HEK293 (cell line): Measurements from ENCODE around the gene PPP1R10.

ENCODE experiments used
- CTCF ChIA-PET: fragments of 350-600 bp; formaldehyde crosslinking; extraction: SDS; loops from one replicate; lab custom pipeline; 2021; ENCODE audit warnings: antibody characterized with exemption; lab: Yijun Ruan, JAX
- POLR2A ChIA-PET: fragments of 300-600 bp; formaldehyde crosslinking; extraction: SDS; loops from one replicate; lab custom pipeline; 2020; ENCODE audit warnings: antibody characterized with exemption, inconsistent platforms; lab: Yijun Ruan, JAX
- H3K27ac ChIP-seq: fragments of 200-500 bp; sonication (Bioruptor generic); 2 replicates; pipeline ENCODE4 v1.5.1; 2014; ENCODE audit warnings: low read depth, low read length, control low read depth, inconsistent platforms; ENCODE audit errors: extremely low read depth
- H3K36me3 ChIP-seq, 2 experiments: fragments of 200-500 bp in 1 of 2; sonication (Bioruptor generic) in 1 of 2; 1 replicate in 1 of 2; 2 replicates in 1 of 2; pipeline ENCODE4 v1.5.1; 2014 to 2017; ENCODE audit warnings: inconsistent platforms in 2 of 2, low read length in 2 of 2; ENCODE audit not compliant: control insufficient read depth in 2 of 2, insufficient read depth in 1 of 2
- H3K4me1 ChIP-seq: fragments of 200-500 bp; sonication (Bioruptor generic); 2 replicates; pipeline ENCODE4 v1.5.1; 2014; ENCODE audit warnings: mild to moderate bottlenecking, low read length, inconsistent platforms; ENCODE audit not compliant: control insufficient read depth, insufficient read depth
- H3K4me3 ChIP-seq: 2 replicates; pipeline ENCODE4 v1.5.1; 2011; ENCODE audit warnings: low read depth, mild to moderate bottlenecking, control low read depth, low read length, moderate library complexity
- H3K9me3 ChIP-seq: fragments of 200-500 bp; sonication (Bioruptor generic); 2 replicates; pipeline ENCODE4 v1.5.1; 2014; ENCODE audit warnings: low read depth, low read length, inconsistent platforms; ENCODE audit not compliant: control insufficient read depth, insufficient read depth
- FEZF1 ChIP-seq: fragments of 450-650 bp; formaldehyde crosslinking; IDR thresholded peaks from 2 replicates; pipeline ENCODE4 v1.5.1; 2016; ENCODE audit warnings: missing biosample characterization, missing genetic modification characterization
- HOXC10 ChIP-seq: sonication (generic); formaldehyde crosslinking; IDR thresholded peaks from 2 replicates; pipeline ENCODE4 v1.8.1; 2023; ENCODE audit warnings: mild to moderate bottlenecking, missing genetic modification reagents
- IKZF3 ChIP-seq: fragments of 450-650 bp; IDR thresholded peaks from 2 replicates; pipeline ENCODE4 v1.5.0; 2018; ENCODE audit warnings: missing biosample characterization, mild to moderate bottlenecking, missing genetic modification characterization, moderate library complexity
- SP3 ChIP-seq: fragments of 450-650 bp; formaldehyde crosslinking; IDR thresholded peaks from 2 replicates; pipeline ENCODE4 v1.5.1; 2016; ENCODE audit warnings: missing biosample characterization, missing genetic modification characterization
- YY2 ChIP-seq: fragments of 450-650 bp; formaldehyde crosslinking; IDR thresholded peaks from 2 replicates; pipeline ENCODE4 v1.5.1; 2016; ENCODE audit warnings: missing biosample characterization, missing genetic modification characterization
- ZNF10 ChIP-seq: fragments of 450-650 bp; formaldehyde crosslinking; IDR thresholded peaks from 2 replicates; pipeline ENCODE4 v1.5.1; 2017; ENCODE audit warnings: missing biosample characterization, missing genetic modification characterization
- ZNF146 ChIP-seq: fragments of 450-650 bp; formaldehyde crosslinking; IDR thresholded peaks from 2 replicates; pipeline ENCODE4 v1.5.1; 2016; ENCODE audit warnings: missing biosample characterization, missing genetic modification characterization
- ZNF335 ChIP-seq: fragments of 450-650 bp; formaldehyde crosslinking; conservative IDR thresholded peaks from 2 replicates; pipeline ENCODE4 v1.5.1; 2016; ENCODE audit warnings: missing biosample characterization, missing genetic modification characterization
- ZNF394 ChIP-seq: fragments of 450-650 bp; formaldehyde crosslinking; IDR thresholded peaks from 2 replicates; pipeline ENCODE4 v1.5.1; 2016; ENCODE audit warnings: missing biosample characterization, missing genetic modification characterization, mild to moderate bottlenecking, moderate library complexity, borderline replicate concordance
- ZNF701 ChIP-seq: fragments of 450-650 bp; formaldehyde crosslinking; IDR thresholded peaks from 2 replicates; pipeline ENCODE4 v1.5.1; 2016; ENCODE audit warnings: missing biosample characterization, missing genetic modification characterization
- ZNF747 ChIP-seq: fragments of 450-650 bp; formaldehyde crosslinking; IDR thresholded peaks from 2 replicates; pipeline ENCODE4 v1.5.1; 2016; ENCODE audit warnings: missing biosample characterization, missing genetic modification characterization
- ZNF785 ChIP-seq: fragments of 450-650 bp; formaldehyde crosslinking; IDR thresholded peaks from 2 replicates; pipeline ENCODE4 v1.5.1; 2016; ENCODE audit warnings: missing biosample characterization, missing genetic modification characterization
- TF ChIP-seq, protein P1 (sequence below): fragments of 450-650 bp; formaldehyde crosslinking; IDR thresholded peaks from 2 replicates; pipeline ENCODE4 v1.5.1; 2016; ENCODE audit warnings: missing biosample characterization, missing genetic modification characterization
- TF ChIP-seq, protein P2 (sequence below): fragments of 450-650 bp; formaldehyde crosslinking; conservative IDR thresholded peaks from 2 replicates; pipeline ENCODE4 v1.5.1; 2016; ENCODE audit warnings: low read depth, missing biosample characterization, missing genetic modification characterization
- TF ChIP-seq, protein P3 (sequence below): fragments of 450-650 bp; formaldehyde crosslinking; IDR thresholded peaks from 2 replicates; pipeline ENCODE4 v1.5.1; 2016; ENCODE audit warnings: missing biosample characterization, missing genetic modification characterization
- TF ChIP-seq, protein P4 (sequence below): fragments of 450-650 bp; formaldehyde crosslinking; IDR thresholded peaks from 2 replicates; pipeline ENCODE4 v1.5.1; 2017; ENCODE audit warnings: missing biosample characterization, mild to moderate bottlenecking, missing genetic modification characterization, moderate library complexity
- TF ChIP-seq, protein P5 (sequence below): fragments of 450-650 bp; formaldehyde crosslinking; IDR thresholded peaks from 2 replicates; pipeline ENCODE4 v1.5.1; 2017; ENCODE audit warnings: missing biosample characterization, missing genetic modification characterization
- TF ChIP-seq, protein P6 (sequence below): fragments of 450-650 bp; formaldehyde crosslinking; IDR thresholded peaks from 2 replicates; pipeline ENCODE4 v1.5.1; 2016; ENCODE audit warnings: missing biosample characterization, missing genetic modification characterization, low read depth

The PPP1R10 gene

DNA sequence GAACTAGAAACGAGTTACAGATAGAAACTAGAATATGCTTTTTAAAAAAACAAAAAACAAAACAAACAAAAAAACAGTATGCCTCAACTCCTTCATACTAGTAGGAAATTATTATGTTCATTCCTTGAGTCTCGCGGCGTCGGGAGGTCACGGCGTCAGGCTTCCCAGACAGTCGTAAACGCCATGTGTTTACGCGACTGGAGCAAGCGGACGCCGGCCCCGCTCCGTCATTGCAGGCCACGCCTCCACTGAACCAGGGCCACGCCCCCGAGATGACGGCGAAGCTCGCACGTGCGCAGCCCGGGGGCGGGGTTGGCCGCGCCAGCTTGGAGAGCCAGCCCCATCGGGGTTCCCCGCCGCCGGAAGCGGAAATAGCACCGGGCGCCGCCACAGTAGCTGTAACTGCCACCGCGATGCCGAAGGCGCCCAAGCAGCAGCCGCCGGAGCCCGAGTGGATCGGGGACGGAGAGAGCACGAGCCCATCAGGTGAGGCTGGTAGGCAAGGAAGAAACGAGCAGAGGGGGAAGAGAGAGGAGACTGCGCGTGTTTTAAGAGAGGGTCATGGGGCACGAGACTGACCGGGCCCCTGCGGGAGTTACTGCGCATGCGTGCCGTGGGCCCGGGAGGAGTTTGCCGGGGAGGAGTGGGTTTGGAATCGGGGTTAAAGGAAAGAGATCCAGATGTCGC is 45.8 kb downstream of the PPP1R10 start, which contains the start of gene ABCF1 (continued):
- TF ChIP-seq ZNF394 (tag by site-specific recombination): no peak
- TF ChIP-seq YY2 (tag by site-specific recombination): peak; percentile 66; the same call in 1 of the 2 replicates
- TF ChIP-seq, protein P1, sequence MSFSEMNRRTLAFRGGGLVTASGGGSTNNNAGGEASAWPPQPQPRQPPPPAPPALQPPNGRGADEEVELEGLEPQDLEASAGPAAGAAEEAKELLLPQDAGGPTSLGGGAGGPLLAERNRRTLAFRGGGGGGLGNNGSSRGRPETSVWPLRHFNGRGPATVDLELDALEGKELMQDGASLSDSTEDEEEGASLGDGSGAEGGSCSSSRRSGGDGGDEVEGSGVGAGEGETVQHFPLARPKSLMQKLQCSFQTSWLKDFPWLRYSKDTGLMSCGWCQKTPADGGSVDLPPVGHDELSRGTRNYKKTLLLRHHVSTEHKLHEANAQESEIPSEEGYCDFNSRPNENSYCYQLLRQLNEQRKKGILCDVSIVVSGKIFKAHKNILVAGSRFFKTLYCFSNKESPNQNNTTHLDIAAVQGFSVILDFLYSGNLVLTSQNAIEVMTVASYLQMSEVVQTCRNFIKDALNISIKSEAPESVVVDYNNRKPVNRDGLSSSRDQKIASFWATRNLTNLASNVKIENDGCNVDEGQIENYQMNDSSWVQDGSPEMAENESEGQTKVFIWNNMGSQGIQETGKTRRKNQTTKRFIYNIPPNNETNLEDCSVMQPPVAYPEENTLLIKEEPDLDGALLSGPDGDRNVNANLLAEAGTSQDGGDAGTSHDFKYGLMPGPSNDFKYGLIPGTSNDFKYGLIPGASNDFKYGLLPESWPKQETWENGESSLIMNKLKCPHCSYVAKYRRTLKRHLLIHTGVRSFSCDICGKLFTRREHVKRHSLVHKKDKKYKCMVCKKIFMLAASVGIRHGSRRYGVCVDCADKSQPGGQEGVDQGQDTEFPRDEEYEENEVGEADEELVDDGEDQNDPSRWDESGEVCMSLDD: peak; percentile 79
- TF ChIP-seq SP3 (tag by site-specific recombination): peak; percentile 88
- TF ChIP-seq, protein P2, sequence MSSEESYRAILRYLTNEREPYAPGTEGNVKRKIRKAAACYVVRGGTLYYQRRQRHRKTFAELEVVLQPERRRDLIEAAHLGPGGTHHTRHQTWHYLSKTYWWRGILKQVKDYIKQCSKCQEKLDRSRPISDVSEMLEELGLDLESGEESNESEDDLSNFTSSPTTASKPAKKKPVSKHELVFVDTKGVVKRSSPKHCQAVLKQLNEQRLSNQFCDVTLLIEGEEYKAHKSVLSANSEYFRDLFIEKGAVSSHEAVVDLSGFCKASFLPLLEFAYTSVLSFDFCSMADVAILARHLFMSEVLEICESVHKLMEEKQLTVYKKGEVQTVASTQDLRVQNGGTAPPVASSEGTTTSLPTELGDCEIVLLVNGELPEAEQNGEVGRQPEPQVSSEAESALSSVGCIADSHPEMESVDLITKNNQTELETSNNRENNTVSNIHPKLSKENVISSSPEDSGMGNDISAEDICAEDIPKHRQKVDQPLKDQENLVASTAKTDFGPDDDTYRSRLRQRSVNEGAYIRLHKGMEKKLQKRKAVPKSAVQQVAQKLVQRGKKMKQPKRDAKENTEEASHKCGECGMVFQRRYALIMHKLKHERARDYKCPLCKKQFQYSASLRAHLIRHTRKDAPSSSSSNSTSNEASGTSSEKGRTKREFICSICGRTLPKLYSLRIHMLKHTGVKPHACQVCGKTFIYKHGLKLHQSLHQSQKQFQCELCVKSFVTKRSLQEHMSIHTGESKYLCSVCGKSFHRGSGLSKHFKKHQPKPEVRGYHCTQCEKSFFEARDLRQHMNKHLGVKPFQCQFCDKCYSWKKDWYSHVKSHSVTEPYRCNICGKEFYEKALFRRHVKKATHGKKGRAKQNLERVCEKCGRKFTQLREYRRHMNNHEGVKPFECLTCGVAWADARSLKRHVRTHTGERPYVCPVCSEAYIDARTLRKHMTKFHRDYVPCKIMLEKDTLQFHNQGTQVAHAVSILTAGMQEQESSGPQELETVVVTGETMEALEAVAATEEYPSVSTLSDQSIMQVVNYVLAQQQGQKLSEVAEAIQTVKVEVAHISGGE (tag by site-specific recombination): peak; percentile 96
- TF ChIP-seq FEZF1 (tag by site-specific recombination): no peak
- peak; percentile 29; the same call in 1 of the 2 replicates for TF ChIP-seq IKZF3 (tag by site-specific recombination)

DNA sequence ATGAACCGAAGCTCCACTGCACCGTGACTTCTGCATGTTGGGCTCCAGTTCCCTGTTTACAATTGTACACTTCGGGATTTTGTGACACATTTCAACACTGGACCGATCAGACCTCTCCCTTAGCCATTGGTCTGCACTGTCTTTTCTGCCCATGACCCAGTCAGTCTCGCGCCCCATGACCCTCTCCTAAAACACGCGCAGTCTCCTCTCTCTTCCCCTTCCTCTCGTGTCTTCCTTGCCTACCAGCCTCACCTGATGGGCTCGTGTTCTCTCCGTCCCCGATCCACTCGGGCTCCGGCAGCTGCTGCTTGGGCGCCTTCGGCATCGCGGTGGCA is 46.3 kb downstream of the PPP1R10 start:
- CTCF ChIA-PET: interaction anchor here (0.6 to 2.4 kb wide), 5 partner anchors 13 to 252 kb away, joined by 3 to 11 read pairs (median 7); partner anchors contain the start of gene PRR3
- peak overlapping the region; percentile 94 for H3K4me3 ChIP-seq
- POLR2A ChIA-PET: interaction anchor here (0.9 to 2.4 kb wide), 19 partner anchors 9 to 343 kb away, joined by 3 to 41 read pairs (median 4); partner anchors contain the start of genes GNL1, MDC1, PRR3 and VARS2
- H3K27ac ChIP-seq: peak overlapping the region; percentile 38; the same call in 1 of the 2 replicates
- H3K4me1 ChIP-seq: peaks cover 9% of the 10 kb centered on the region; the same call in 1 of the 2 replicates
- H3K9me3 ChIP-seq: no peaks in the 10 kb centered on the region
- H3K36me3 ChIP-seq: peaks cover 8 to 21% of the 10 kb centered on the region in 2 experiments; a peak in 2 of 3 replicates
- peak; percentile 53; the same call in 1 of the 2 replicates for TF ChIP-seq ZNF10 (tag by site-specific recombination)
- no peak for TF ChIP-seq ZNF701 (tag by site-specific recombination)
- TF ChIP-seq, protein P3, sequence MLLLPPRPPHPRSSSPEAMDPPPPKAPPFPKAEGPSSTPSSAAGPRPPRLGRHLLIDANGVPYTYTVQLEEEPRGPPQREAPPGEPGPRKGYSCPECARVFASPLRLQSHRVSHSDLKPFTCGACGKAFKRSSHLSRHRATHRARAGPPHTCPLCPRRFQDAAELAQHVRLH: no peak
- TF ChIP-seq ZNF335: no peak
- TF ChIP-seq HOXC10: 0 out of 2 replicates have a peak, but pooled peaks have one; percentile 17
- no peak for TF ChIP-seq ZNF785 (tag by site-specific recombination)
- TF ChIP-seq, protein P4, sequence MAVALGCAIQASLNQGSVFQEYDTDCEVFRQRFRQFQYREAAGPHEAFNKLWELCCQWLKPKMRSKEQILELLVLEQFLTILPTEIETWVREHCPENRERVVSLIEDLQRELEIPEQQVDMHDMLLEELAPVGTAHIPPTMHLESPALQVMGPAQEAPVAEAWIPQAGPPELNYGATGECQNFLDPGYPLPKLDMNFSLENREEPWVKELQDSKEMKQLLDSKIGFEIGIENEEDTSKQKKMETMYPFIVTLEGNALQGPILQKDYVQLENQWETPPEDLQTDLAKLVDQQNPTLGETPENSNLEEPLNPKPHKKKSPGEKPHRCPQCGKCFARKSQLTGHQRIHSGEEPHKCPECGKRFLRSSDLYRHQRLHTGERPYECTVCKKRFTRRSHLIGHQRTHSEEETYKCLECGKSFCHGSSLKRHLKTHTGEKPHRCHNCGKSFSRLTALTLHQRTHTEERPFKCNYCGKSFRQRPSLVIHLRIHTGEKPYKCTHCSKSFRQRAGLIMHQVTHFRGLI (tag by site-specific recombination): peak; percentile 65; the same call in 1 of the 2 replicates
- no peak for TF ChIP-seq ZNF747 (tag by site-specific recombination)
- TF ChIP-seq, protein P5, sequence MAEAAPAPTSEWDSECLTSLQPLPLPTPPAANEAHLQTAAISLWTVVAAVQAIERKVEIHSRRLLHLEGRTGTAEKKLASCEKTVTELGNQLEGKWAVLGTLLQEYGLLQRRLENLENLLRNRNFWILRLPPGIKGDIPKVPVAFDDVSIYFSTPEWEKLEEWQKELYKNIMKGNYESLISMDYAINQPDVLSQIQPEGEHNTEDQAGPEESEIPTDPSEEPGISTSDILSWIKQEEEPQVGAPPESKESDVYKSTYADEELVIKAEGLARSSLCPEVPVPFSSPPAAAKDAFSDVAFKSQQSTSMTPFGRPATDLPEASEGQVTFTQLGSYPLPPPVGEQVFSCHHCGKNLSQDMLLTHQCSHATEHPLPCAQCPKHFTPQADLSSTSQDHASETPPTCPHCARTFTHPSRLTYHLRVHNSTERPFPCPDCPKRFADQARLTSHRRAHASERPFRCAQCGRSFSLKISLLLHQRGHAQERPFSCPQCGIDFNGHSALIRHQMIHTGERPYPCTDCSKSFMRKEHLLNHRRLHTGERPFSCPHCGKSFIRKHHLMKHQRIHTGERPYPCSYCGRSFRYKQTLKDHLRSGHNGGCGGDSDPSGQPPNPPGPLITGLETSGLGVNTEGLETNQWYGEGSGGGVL (tag by site-specific recombination): no peak
- no peak for TF ChIP-seq ZNF146 (tag by site-specific recombination)
- TF ChIP-seq, protein P6, sequence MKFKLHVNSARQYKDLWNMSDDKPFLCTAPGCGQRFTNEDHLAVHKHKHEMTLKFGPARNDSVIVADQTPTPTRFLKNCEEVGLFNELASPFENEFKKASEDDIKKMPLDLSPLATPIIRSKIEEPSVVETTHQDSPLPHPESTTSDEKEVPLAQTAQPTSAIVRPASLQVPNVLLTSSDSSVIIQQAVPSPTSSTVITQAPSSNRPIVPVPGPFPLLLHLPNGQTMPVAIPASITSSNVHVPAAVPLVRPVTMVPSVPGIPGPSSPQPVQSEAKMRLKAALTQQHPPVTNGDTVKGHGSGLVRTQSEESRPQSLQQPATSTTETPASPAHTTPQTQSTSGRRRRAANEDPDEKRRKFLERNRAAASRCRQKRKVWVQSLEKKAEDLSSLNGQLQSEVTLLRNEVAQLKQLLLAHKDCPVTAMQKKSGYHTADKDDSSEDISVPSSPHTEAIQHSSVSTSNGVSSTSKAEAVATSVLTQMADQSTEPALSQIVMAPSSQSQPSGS (tag by site-specific recombination): no peak
- TF ChIP-seq, all 188 proteins: peak for 3
